Measurements from ENCODE around the gene PERM1.

- no peak for TF ChIP-seq CTCF (conservative IDR thresholded peaks at IDR 0.05; ENCODE audit: low read length)
- no peak for TF ChIP-seq EZH2phosphoT487 (IDR thresholded peaks at IDR 0.05; ENCODE audit: borderline replicate concordance)
Measured at GRCh38 chr1:1001057-1001783, 19.3 kb upstream of the PERM1 start.

All from Loucy (cell line).